WERI-Rb-1 (cell line): ENCODE data around the gene PRRG3.

Experiments
- DNase-seq: peaks from one replicate; pipeline ENCODE4 v3.0.0-alpha.2; 2020
- H3K27ac ChIP-seq: fragments of 250-450 bp; sonication (Bioruptor Pico); 2 replicates; pipeline ENCODE4 v1.5.1; 2020; ENCODE audit warnings: mild to moderate bottlenecking, moderate library complexity
- H3K27me3 ChIP-seq: fragments of 250-450 bp; sonication (Bioruptor Pico); 2 replicates; pipeline ENCODE4 v1.5.1; 2021; ENCODE audit warnings: mild to moderate bottlenecking, low read depth, moderate library complexity; ENCODE audit not compliant: insufficient read depth, severe bottlenecking
- H3K36me3 ChIP-seq: fragments of 250-450 bp; sonication (Bioruptor Pico); 2 replicates; pipeline ENCODE4 v1.5.1; 2020; ENCODE audit warnings: mild to moderate bottlenecking, moderate library complexity
- H3K4me3 ChIP-seq: 2 replicates; pipeline ENCODE4 v1.5.1; 2011; ENCODE audit warnings: low read depth, mild to moderate bottlenecking, control low read depth, low read length
- H3K9me3 ChIP-seq: fragments of 250-450 bp; sonication (Bioruptor Pico); 2 replicates; pipeline ENCODE4 v1.5.1; 2021; ENCODE audit warnings: mild to moderate bottlenecking, moderate library complexity; ENCODE audit not compliant: severe bottlenecking
- CTCF ChIP-seq: IDR thresholded peaks from 2 replicates; pipeline ENCODE4 v1.5.1; 2011; ENCODE audit warnings: low read depth, mild to moderate bottlenecking, control low read depth, inconsistent platforms, low read length

The PRRG3 gene

GRCh38 chrX:151737494-151737893 lies 42.2 kb downstream of the PRRG3 start:
- peaks cover 93% of the 10 kb centered on the region for H3K27me3 ChIP-seq
- no peaks in the 10 kb centered on the region for H3K36me3 ChIP-seq
- no peaks in the 10 kb centered on the region for H3K9me3 ChIP-seq
- DNase-seq: no peak
- TF ChIP-seq CTCF: no peak
- H3K27ac ChIP-seq: no peak overlapping the region
- no peak overlapping the region for H3K4me3 ChIP-seq

- DNase-seq: no peak
- Histone ChIP-seq H3K27me3 (peaks cover 90% of the 10 kb centered on the region), H3K4me3 (no peak overlapping the region), H3K36me3 (no peaks in the 10 kb centered on the region), H3K9me3 (no peaks in the 10 kb centered on the region), H3K27ac (no peak overlapping the region)
- TF ChIP-seq CTCF: no peak
These were observed 43.5 kb downstream of the PRRG3 start for GRCh38 chrX:151738751-151739150.

GRCh38 chrX:151741606-151742005 lies 46.3 kb downstream of the PRRG3 start:
- H3K36me3 ChIP-seq: no peaks in the 10 kb centered on the region
- no peak overlapping the region for H3K27ac ChIP-seq
- no peak for TF ChIP-seq CTCF
- no peak for DNase-seq
- peaks cover 90% of the 10 kb centered on the region for H3K27me3 ChIP-seq
- no peaks in the 10 kb centered on the region for H3K9me3 ChIP-seq
- no peak overlapping the region for H3K4me3 ChIP-seq

- H3K36me3 ChIP-seq: no peaks in the 10 kb centered on the region
- H3K27me3 ChIP-seq: peaks cover 90% of the 10 kb centered on the region
- DNase-seq: no peak
- no peaks in the 10 kb centered on the region for H3K9me3 ChIP-seq
- H3K4me3 ChIP-seq: no peak overlapping the region
- H3K27ac ChIP-seq: no peak overlapping the region
- no peak for TF ChIP-seq CTCF
These were observed 47.1 kb downstream of the PRRG3 start for GRCh38 chrX:151742311-151742710.

- H3K36me3 ChIP-seq: no peaks in the 10 kb centered on the region
- H3K27ac ChIP-seq: no peak overlapping the region
- no peak for DNase-seq
- no peaks in the 10 kb centered on the region for H3K9me3 ChIP-seq
- TF ChIP-seq CTCF: no peak
- no peak overlapping the region for H3K4me3 ChIP-seq
- H3K27me3 ChIP-seq: peaks cover 88% of the 10 kb centered on the region
These were observed 48.6 kb downstream of the PRRG3 start for GRCh38 chrX:151743651-151744470.

GRCh38 chrX:151745651-151746050 lies 50.4 kb downstream of the PRRG3 start:
- Histone ChIP-seq H3K27ac (no peak overlapping the region), H3K9me3 (no peaks in the 10 kb centered on the region), H3K27me3 (peaks cover 81% of the 10 kb centered on the region), H3K36me3 (no peaks in the 10 kb centered on the region), H3K4me3 (no peak overlapping the region)
- no peak for DNase-seq
- TF ChIP-seq CTCF: no peak
